Body of pancreas (tissue), 4 donors: ENCODE results near the gene BGN.

Experiments
- POLR2A ChIP-seq, 3 donors: fragments of 450-650 bp; IDR thresholded peaks; one replicate each; pipeline ENCODE4 v1.6.1; 2016; ENCODE audit warnings: antibody characterized with exemption in 3 of 3, mild to moderate bottlenecking in 2 of 3
- TF ChIP-seq, protein P1 (sequence below), 7 experiments: fragments of 450-650 bp in 4 of 7; fragments of 200-600 bp in 3 of 7; sonication (generic) in 3 of 7; IDR thresholded peaks; one replicate each; pipeline ENCODE4 v1.5.1; 2016 to 2019; ENCODE audit warnings: antibody characterized with exemption in 7 of 7

DNA sequence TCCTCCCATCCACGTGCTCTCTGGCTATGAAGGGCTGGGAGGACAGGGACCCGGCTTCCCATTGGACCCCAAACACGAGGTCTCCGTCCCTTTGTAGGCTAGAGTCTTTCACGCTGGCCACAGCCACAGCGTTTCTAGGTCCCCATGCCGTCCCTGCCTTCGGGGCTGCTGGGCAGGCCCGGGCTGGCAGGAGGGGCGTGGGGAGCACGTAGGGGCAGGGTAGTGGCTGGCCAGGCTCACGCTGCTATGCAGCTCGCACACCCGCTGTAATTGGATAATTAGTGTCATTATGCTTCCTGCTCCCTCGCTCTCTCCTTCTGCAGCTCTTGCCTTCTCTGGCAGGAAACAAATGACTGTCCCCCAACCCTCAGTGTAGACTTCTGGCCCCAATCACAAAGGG lies 32.4 kb downstream of the BGN start:
- TF ChIP-seq, protein P1, sequence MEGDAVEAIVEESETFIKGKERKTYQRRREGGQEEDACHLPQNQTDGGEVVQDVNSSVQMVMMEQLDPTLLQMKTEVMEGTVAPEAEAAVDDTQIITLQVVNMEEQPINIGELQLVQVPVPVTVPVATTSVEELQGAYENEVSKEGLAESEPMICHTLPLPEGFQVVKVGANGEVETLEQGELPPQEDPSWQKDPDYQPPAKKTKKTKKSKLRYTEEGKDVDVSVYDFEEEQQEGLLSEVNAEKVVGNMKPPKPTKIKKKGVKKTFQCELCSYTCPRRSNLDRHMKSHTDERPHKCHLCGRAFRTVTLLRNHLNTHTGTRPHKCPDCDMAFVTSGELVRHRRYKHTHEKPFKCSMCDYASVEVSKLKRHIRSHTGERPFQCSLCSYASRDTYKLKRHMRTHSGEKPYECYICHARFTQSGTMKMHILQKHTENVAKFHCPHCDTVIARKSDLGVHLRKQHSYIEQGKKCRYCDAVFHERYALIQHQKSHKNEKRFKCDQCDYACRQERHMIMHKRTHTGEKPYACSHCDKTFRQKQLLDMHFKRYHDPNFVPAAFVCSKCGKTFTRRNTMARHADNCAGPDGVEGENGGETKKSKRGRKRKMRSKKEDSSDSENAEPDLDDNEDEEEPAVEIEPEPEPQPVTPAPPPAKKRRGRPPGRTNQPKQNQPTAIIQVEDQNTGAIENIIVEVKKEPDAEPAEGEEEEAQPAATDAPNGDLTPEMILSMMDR (IDR thresholded peaks at IDR 0.05) = no peak
- TF ChIP-seq POLR2A (IDR thresholded peaks at IDR 0.05) = no peak
